Astrocyte (in vitro differentiated cells and primary cell): ENCODE measurements around the gene CDC6.

ENCODE experiments used
- EZH2 ChIP-seq: IDR thresholded peaks from 2 replicates; pipeline ENCODE4 v1.6.1; 2012; ENCODE audit warnings: mild to moderate bottlenecking, low read length, inconsistent platforms; ENCODE audit not compliant: insufficient read depth
- TF ChIP-seq, protein P1 (sequence below): IDR thresholded peaks from 2 replicates; pipeline ENCODE4 v1.5.1; 2011; ENCODE audit warnings: low read depth, mild to moderate bottlenecking, inconsistent platforms, low read length, moderate library complexity; ENCODE audit not compliant: insufficient read depth

DNA sequence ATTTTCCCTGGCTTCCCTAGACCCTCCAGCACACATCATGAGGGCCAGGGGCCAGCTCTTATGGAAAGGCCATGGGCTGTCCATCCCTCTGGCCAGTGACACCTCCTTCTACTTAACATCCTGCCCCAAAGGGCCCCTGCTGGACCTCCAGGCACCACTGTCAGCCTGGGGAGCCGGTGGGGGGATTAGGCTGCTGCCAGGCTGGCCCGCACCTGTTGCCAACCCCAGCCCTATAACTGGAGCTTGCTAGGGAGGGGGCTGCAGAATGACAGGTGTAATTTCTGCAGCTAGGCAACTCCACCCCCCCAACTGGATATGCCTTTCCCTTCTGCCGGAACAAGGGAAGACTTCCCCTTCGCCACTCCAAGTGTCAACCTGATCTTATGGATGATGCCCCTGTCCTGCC, 33.8 kb downstream of the CDC6 start:
- TF ChIP-seq, protein P1, sequence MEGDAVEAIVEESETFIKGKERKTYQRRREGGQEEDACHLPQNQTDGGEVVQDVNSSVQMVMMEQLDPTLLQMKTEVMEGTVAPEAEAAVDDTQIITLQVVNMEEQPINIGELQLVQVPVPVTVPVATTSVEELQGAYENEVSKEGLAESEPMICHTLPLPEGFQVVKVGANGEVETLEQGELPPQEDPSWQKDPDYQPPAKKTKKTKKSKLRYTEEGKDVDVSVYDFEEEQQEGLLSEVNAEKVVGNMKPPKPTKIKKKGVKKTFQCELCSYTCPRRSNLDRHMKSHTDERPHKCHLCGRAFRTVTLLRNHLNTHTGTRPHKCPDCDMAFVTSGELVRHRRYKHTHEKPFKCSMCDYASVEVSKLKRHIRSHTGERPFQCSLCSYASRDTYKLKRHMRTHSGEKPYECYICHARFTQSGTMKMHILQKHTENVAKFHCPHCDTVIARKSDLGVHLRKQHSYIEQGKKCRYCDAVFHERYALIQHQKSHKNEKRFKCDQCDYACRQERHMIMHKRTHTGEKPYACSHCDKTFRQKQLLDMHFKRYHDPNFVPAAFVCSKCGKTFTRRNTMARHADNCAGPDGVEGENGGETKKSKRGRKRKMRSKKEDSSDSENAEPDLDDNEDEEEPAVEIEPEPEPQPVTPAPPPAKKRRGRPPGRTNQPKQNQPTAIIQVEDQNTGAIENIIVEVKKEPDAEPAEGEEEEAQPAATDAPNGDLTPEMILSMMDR = no peak
- no peak for TF ChIP-seq EZH2
